Endothelial cell (in vitro differentiated cells): ENCODE results near the gene MACROD2. TPM values are rescaled to one million over a fixed set of nuclear protein-coding genes. Genes with fewer than 3 reads are reported as not detected.

Source experiments
- DNase-seq: peaks from one replicate; pipeline ENCODE4 v3.0.0; 2021; ENCODE audit warnings: low spot score
- H3K27ac Mint-ChIP-seq: one replicate; pipeline ENCODE4 v1.8.0; 2021; ENCODE audit warnings: mixed read lengths, inconsistent platforms; ENCODE audit not compliant: unreplicated experiment
- H3K27me3 Mint-ChIP-seq: one replicate; pipeline ENCODE4 v1.8.0; 2021; ENCODE audit warnings: mild to moderate bottlenecking, moderate library complexity, mixed read lengths, inconsistent platforms; ENCODE audit not compliant: unreplicated experiment
- H3K36me3 Mint-ChIP-seq: one replicate; pipeline ENCODE4 v1.8.0; 2021; ENCODE audit warnings: mild to moderate bottlenecking, low read depth, mixed read lengths, inconsistent platforms; ENCODE audit not compliant: unreplicated experiment
- H3K4me1 Mint-ChIP-seq: one replicate; pipeline ENCODE4 v1.8.0; 2021; ENCODE audit warnings: mild to moderate bottlenecking, mixed read lengths, inconsistent platforms; ENCODE audit not compliant: unreplicated experiment
- H3K4me3 Mint-ChIP-seq: one replicate; pipeline ENCODE4 v1.8.0; 2021; ENCODE audit warnings: mild to moderate bottlenecking, mixed read lengths, inconsistent platforms; ENCODE audit not compliant: unreplicated experiment
- H3K9me3 Mint-ChIP-seq: one replicate; pipeline ENCODE4 v1.8.0; 2021; ENCODE audit warnings: mixed read lengths, inconsistent platforms; ENCODE audit not compliant: unreplicated experiment
- total RNA-seq: library from RNA; stranded (reverse); fragmentation: NEBNext Ultra II Directional; extraction: Animal tissue kit (Norgen Biotek cat#: 25700); gene quantifications from one replicate; pipeline ENCODE4 v1.2.1, GENCODE V29; 2021; ENCODE audit not compliant: unreplicated experiment
- TF ChIP-seq, protein P1 (sequence below): fragments of 200-600 bp; sonication (generic); IDR thresholded peaks from one replicate; pipeline ENCODE4 v1.5.0; 2021; ENCODE audit warnings: antibody characterized with exemption; ENCODE audit not compliant: unreplicated experiment

Gene MACROD2
- total RNA-seq, 1 donor from 2014 or later = 6.4 TPM

- no peak for DNase-seq
- H3K36me3 Mint-ChIP-seq = no peaks in the 10 kb centered on the region
- no peaks in the 10 kb centered on the region for H3K4me1 Mint-ChIP-seq
- TF ChIP-seq, protein P1, sequence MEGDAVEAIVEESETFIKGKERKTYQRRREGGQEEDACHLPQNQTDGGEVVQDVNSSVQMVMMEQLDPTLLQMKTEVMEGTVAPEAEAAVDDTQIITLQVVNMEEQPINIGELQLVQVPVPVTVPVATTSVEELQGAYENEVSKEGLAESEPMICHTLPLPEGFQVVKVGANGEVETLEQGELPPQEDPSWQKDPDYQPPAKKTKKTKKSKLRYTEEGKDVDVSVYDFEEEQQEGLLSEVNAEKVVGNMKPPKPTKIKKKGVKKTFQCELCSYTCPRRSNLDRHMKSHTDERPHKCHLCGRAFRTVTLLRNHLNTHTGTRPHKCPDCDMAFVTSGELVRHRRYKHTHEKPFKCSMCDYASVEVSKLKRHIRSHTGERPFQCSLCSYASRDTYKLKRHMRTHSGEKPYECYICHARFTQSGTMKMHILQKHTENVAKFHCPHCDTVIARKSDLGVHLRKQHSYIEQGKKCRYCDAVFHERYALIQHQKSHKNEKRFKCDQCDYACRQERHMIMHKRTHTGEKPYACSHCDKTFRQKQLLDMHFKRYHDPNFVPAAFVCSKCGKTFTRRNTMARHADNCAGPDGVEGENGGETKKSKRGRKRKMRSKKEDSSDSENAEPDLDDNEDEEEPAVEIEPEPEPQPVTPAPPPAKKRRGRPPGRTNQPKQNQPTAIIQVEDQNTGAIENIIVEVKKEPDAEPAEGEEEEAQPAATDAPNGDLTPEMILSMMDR = no peak
- peaks cover 1% of the 10 kb centered on the region for H3K27me3 Mint-ChIP-seq
- no peaks in the 10 kb centered on the region for H3K9me3 Mint-ChIP-seq
- H3K4me3 Mint-ChIP-seq = no peak overlapping the region
- H3K27ac Mint-ChIP-seq = no peak overlapping the region
Measured at GRCh38 chr20:14644306-14645097, 649.2 kb downstream of the MACROD2 start.

GRCh38 chr20:14647016-14647415, 651.7 kb downstream of the MACROD2 start:
- Mint-ChIP-seq H3K4me3 (no peak overlapping the region), H3K4me1 (no peaks in the 10 kb centered on the region), H3K27ac (no peak overlapping the region), H3K27me3 (no peaks in the 10 kb centered on the region), H3K36me3 (no peaks in the 10 kb centered on the region), H3K9me3 (no peaks in the 10 kb centered on the region)
- DNase-seq = no peak
- TF ChIP-seq, protein P1 = no peak

DNA sequence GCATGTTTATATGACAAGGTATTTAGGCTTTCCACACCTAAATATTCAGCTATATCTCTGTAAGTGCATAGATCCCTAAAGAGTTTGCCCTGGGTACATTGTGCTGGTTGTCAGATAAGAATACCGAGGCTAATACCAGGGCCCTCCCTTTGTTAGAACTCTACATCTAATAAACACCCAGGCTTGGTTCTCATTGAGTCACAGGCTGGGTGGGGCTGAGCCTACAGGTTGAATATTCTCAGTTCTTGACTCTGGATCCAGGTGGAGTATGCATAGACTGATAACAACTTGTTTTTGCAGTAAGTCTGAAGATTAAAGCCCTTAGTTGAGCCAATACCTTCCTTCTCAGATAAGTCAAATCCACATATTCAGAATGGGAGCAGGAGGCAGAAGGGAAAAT, 654.3 kb downstream of the MACROD2 start:
- Mint-ChIP-seq H3K36me3 (no peaks in the 10 kb centered on the region), H3K4me1 (no peaks in the 10 kb centered on the region), H3K27me3 (no peaks in the 10 kb centered on the region), H3K4me3 (no peak overlapping the region), H3K27ac (no peak overlapping the region), H3K9me3 (no peaks in the 10 kb centered on the region)
- TF ChIP-seq, protein P1 = no peak
- no peak for DNase-seq

GRCh38 chr20:14657266-14658005, 662.1 kb downstream of the MACROD2 start:
- TF ChIP-seq, protein P1 = no peak
- no peak overlapping the region for H3K27ac Mint-ChIP-seq
- H3K9me3 Mint-ChIP-seq = no peaks in the 10 kb centered on the region
- no peak for DNase-seq
- H3K27me3 Mint-ChIP-seq = no peaks in the 10 kb centered on the region
- no peak overlapping the region for H3K4me3 Mint-ChIP-seq
- no peaks in the 10 kb centered on the region for H3K36me3 Mint-ChIP-seq
- H3K4me1 Mint-ChIP-seq = no peaks in the 10 kb centered on the region

DNA sequence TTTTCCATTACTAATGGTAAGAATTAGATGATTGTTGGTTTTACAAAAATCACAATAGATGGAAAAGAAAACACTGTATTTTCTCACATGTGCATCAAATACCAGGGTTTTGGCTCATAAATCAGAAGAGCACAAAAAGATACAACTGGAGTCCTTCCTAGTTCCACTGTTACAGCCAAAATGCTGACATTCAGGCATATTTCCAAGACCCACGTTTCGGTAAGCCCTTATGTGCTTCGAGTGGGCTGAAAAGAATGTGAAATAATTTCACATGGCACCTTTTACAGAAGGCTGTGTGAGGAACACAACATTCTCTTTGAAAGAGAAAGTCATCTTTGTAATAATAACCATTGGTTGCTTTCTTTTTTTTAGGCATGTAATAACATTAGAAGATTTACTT, 668.8 kb downstream of the MACROD2 start:
- H3K27ac Mint-ChIP-seq = no peak overlapping the region
- no peaks in the 10 kb centered on the region for H3K9me3 Mint-ChIP-seq
- TF ChIP-seq, protein P1 = no peak
- H3K36me3 Mint-ChIP-seq = no peaks in the 10 kb centered on the region
- no peak for DNase-seq
- H3K4me1 Mint-ChIP-seq = no peaks in the 10 kb centered on the region
- H3K27me3 Mint-ChIP-seq = no peaks in the 10 kb centered on the region
- H3K4me3 Mint-ChIP-seq = no peak overlapping the region
